GM18511 (cell line): ENCODE measurements around the gene SMC4.

Experiments used
- ATAC-seq: cut with Tn5 transposase; IDR thresholded peaks from one replicate; pipeline ENCODE4 v1.9.1; 2021; ENCODE audit warnings: mild to moderate bottlenecking, moderate library complexity; ENCODE audit not compliant: unreplicated experiment

SMC4 gene

DNA sequence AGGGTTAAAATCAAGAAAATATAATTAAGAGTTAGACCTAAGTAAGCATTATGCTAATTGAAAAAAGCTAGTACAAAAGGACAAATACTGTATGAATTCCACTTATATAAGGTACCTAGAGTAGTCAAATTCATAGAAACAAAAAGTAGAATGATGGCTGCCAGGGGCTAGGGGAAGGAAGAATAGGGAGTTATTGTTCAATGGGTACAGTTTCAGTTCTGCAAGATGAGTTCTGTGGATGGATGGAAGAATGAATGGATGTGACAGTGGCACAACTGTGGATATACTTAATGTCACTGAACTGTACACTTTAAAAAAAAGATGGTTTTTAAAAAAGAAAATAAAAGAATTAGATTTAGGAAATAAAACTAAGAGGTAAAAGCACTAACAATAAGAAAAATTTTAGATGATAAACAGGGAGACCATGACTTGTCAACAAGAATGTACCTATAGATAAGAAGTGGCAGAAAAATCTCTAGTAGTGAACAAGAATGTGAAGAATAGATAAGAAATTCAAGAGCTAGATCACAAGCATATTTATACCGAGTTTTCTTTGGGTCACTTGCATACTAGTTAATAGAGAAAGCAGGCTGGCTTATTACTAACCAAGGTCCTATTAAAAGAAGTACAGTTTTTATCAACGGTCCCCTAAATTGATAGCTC lies 6.0 kb upstream of the SMC4 start:
- no peak for ATAC-seq

DNA sequence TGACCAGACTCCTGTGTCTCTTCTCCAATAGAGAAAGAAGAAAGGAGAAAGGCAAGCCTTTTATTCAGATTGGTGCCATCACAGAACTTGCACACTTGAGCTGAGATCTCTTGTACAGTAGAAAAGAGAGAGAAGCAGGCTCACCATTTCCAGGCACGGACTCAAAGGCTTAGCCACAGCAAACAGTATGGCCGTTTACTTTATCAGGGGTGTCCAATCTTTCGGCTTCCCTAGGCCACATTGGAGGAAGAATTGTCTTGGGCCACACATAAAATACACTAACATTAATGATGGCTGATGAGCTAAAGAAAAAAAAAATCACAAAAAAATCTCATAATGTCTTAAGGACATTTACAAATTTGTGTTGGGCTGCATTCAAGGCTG lies 5.4 kb upstream of the SMC4 start:
- no peak for ATAC-seq

DNA sequence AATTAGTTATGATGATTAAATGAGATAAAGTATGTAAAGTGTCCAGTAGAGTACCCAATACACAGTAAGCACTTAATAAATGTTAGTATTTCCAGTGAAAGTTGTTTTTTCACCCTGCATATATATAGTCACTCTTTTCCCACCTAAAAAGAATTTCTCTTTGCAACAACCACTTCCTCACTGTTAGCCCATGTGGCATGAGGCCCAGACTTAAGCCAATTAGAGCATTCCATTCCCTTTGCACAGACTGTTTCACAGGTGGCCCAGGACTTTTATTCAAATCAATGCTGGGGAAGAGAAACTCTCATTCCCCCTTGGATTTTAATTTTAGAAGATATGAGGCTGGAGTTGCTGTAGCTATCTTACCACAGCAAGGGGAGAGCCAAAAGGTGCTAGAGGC lies 4.2 kb upstream of the SMC4 start:
- ATAC-seq = no peak

DNA sequence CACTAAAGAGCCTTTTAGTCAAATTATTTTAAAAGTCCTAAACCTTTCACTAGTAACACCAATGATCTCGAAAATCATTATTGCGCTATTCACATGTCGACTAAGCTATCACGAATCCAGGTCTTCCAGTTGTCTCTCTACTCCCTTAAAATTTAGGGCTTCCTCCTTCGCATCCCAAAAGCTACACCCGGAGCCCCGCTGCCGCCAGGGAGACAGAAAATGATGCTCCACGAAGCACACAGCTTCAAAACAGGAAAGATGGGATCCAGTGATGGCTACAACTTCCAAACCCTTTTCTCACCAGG lies 678 bp upstream of the SMC4 start:
- ATAC-seq = peak; percentile 12

DNA sequence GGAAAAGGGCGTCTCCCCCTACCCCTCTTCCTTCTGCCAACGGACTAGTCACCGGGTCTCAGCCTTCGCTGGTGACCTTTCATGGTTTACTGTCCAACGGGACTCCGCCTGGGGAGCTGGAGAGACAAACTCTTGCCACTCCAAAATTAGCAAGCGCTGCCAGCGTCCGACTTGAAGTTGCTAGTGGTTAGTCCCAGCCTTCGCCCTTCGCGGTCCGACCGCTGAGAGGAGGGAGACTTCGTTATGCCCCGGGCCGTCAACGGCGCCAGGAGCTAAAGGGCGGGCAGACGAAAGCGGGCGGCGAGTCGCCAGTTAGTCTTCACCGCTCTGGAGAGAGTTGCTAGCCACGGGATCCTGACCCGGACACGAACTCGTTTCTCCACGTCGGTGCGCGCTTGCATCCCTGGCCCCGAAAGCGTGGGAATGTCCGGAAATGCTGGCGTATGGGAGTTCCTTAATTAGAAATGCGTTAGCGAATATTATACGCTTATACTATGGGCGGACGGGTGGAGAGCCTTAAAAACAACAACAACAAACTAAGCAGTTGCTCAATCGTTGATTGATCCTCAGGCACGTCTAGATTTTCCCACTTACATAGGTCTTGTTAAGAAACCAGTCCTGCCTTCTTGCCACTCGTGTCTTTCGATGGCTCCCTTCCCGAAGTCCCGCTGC lies 716 bp downstream of the SMC4 start:
- peak; percentile 17 for ATAC-seq

DNA sequence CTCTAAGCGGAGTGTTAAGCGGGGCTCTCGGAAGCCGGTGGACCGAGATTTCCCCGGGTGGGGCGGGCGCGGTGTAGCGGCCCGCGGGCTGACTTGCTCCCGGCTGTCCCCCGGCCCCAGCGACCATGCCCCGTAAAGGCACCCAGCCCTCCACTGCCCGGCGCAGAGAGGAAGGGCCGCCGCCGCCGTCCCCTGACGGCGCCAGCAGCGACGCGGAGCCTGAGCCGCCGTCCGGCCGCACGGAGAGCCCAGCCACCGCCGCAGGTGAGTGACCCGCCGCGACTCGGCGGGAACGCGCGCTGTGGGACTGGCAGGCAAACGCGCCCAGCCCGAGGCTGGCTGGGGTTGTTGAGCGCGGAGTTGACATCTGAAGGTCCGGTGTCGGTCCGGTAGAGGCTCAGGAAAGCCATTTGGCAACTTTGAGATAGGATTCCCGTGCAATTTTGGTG lies 1.3 kb downstream of the SMC4 start:
- peak; percentile 14 for ATAC-seq

DNA sequence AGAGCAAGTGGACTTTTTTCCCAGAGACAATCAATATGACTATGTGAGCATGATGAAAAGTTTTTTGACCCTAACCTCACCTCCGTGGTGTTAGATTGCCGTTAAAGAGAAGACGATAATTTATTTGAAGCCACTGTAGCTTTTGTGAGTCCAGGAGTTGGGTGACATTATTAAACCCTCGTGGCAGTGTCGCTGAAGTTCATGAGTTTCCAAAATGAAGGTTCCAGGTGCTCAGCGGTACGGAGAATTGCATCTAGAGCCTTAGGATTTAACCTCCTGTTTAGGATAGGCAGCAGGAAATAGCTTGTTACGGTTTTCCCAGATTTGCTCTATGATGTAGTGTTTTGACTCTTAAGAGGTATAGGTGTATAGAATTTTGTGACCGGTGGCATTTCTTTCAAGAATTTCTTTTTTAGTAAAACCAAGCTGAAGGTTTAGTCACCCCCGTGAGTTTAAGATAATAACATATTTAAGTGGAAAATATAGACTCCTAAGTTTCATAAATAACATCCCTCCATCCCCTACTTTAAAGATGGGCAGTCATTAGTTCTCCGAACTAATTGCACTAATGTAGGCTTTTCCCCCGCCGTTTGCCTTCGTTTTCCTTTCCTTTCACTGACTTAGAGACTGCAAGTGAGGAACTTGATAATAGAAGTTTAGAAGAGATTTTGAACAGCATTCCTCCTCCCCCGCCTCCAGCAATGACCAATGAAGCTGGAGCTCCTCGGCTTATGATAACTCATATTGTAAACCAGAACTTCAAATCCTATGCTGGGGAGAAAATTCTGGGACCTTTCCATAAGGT lies 2.0 kb downstream of the SMC4 start:
- no peak for ATAC-seq

DNA sequence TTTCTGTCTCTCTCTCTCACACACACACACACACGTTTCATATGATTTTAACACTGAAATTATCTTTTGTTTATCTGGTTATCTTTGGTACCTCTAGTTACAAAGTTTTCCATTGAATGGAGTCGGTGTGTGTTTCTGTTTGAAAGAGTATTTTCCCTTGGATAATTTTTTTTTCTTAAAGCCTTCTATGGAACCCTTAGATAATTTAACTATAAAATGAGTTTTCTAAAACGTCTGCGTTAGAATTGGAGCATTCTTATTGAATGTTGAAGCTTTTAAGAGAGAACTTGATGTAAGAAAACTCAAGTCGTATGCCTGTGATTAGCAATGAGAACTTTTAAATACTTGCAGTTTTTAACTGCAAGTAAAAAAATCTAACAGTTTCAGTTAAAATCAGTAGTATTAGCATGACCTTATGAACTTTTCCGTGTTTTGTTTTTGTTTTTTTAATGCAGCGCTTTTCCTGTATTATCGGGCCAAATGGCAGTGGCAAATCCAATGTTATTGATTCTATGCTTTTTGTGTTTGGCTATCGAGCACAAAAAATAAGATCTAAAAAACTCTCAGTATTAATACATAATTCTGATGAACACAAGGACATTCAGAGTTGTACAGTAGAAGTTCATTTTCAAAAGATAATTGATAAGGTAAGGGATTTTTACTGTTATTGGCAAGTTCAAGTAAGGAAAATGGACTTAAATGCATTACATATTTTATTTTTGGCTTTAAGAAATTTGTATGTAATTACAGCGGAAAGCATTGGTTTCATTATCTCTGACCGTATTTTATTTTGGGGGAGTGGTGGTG lies 3.0 kb downstream of the SMC4 start:
- ATAC-seq = no peak

DNA sequence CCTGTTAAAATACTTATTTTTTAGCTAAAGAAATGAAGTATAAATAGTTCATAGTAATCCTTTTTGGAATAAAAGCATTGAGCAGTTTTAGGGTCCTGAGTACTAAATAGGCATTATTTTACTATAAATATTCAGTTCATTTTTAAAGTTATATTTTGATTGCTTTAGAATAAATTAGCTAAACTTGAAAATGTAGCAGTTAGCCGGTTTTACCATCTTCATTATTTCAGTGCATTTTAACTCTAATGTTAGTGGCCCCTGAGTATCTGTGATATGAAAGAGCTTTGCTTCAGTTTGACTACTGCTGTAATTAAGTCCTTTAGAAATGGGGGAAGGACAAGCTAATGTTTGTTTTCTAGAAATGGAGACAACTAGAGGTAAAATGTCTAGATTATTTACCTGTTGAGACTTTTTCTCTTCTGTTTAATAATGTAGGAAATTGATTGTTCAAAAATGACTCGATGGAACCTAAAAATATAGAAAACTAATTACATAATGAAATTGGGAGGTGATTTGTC lies 3.6 kb downstream of the SMC4 start:
- no peak for ATAC-seq

DNA sequence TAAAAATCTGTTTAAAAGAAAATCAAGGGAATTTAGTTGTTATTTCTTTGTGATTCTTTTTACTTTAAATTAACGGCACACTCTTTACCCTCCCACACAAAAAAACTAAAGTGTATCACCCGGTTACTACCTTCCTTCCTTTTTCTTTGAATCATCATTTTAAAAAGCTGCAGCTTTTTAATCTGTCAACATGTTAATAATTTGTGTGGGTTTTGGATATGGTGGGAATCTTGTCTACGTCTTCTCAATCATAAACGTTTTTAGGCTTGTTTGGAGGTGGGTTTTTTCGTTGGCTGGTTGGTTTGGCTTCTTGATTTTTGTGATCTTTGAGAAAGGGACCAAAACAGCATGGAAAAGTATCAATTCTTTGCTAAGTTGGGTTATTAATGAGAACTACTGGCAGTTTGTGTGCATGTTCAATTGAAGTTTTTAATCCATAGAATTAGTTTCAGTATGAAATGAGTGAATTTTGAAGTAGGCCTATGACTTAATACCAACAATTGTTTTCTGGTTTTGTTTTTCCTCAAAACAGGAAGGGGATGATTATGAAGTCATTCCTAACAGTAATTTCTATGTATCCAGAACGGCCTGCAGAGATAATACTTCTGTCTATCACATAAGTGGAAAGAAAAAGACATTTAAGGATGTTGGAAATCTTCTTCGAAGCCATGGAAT lies 4.5 kb downstream of the SMC4 start:
- no peak for ATAC-seq

DNA sequence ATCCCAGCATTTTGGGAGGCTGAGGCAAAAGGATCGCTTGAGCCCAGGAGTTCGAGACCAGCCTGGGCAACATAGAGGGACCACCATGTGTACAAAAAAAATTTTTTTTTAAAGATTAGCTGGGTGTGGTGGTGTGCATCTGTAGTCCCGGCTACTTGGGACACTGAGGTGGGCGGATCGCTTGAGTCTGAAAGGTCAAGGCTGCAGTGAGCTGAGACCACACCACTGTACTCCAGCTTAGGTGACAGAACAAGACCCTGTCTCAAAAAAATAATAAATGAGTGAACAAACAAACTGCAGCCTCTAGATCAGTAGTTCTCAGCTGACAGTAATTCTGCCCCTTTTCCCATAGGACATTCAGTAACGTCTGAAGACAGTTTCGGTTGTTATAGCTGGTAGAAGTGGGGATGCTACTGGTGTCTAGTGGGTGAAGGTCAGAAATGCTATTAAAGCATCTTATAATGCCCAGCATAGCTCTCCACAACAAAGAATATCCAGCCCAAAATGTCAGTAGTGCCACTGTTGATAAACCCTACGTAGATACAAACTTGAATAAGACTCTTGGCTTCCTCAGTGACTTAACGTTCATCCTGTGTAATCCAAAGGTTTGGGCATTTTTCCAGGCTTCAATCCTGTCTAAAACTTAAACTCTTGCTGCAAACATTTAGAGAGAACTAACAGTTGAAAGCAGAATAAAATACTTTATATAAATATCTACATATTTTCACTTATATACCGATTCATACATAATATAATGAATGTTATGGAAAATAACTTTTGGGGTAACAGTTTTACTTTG lies 10.6 kb downstream of the SMC4 start:
- ATAC-seq = no peak

DNA sequence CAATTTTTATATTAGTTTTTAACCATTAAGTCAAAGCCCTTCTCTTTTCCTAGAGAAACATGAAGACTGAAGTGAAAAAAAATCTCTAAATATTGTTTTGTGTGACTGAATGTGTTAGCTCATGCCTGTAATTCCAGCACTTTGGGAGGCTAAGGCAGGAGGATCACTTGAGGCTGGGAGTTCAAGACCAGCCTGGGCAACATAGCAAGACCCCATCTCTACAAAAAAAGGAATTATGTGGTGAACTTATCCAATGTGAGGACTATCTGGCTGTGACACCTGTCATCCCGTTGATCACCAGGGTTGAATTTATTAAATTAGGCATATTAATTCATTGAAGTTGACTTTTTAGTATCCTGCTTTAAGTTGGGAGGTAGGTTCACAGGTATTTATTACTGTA lies 13.0 kb downstream of the SMC4 start:
- ATAC-seq = no peak

DNA sequence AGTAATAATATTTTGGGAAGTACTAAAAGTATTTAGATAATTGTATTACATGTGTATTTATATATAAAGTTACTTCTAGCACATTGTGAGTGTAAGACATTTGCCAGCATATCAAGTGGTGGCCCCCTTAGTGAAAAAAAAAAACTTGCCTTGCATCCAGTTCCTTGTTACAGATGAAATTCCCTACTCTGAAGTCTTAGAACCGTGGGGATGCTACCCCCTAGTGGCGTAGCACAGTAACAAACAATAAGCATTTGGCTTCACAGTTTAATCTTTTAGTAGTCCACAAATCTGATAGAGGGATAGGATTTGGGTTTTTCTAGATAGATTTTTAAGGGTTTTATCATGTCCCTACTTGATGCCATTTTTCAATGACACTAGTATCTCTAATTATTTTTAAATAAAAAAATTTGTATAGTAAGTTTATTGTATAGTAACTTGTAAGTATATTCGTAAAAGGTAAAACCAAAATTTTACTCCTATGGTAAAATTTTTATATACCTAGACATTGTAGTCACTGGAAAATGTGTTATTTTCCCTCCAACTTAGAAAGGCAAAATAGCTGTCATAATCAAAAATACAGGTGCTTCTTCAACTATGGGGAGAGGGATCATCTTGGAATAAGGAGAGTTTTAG lies 14.3 kb downstream of the SMC4 start:
- ATAC-seq = peak; percentile 78

DNA sequence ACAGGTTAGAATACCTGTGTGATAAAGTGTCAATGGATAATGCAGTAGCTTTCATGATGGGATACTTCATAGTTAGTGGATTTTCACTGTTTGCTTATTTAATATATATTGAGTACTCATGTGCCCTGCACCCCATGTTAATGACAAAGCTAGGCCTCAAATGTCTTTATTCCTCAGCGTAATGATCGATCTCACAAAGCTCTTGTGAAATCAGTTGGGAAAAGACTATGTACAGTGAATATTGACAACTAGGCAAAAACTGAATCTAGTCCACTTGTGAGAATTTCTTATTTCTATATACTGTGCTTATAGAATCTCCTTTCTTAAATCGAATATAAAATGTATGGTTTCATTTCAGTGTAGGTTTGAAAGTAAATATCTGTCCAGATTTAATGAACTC lies 17.9 kb downstream of the SMC4 start:
- no peak for ATAC-seq

DNA sequence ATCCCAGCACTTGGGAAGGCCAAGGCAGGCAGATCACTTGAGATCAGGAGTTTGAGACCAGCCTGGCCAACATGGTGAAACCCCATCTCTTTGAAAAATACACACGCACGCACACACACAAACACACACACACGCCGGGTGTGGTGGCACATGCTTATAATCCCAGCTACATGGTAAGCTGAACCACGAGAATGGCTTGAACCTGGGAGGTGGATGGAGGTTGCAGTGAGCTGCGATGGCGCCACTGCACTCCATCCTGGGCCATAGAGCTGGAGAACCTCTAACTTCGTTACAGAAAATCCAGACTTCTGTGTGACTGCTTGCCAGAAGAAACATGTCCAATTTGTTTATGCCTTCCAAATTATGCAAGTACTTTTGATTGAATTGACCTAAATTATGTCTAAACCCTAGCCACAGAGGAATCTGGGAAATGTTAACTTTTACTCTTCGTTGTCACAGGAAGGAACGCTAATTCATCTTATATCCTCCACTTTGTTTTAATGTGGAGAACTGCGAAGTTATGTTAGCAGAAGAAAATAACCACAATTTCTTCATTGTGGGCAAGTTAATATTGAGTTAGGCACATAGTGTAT lies 28.5 kb downstream of the SMC4 start:
- ATAC-seq = no peak

DNA sequence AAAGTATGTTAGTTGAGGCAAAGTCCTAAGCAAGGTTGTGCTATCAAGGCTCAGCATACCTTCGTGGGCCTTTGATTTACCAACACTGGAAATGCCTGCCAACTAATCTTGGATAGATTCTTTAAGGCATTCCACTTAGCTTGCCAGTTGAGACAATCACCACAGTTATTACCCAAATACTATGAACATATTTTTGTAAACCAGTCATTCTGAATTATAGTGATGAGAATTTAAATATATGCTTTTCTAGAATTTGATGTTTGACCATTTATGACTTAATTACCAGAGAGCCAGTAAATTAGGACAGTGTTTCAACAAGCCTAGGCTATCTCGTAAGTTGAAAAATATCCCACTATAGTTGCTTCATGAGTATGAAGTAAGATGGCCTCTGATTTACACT lies 34.6 kb downstream of the SMC4 start:
- ATAC-seq = no peak

DNA sequence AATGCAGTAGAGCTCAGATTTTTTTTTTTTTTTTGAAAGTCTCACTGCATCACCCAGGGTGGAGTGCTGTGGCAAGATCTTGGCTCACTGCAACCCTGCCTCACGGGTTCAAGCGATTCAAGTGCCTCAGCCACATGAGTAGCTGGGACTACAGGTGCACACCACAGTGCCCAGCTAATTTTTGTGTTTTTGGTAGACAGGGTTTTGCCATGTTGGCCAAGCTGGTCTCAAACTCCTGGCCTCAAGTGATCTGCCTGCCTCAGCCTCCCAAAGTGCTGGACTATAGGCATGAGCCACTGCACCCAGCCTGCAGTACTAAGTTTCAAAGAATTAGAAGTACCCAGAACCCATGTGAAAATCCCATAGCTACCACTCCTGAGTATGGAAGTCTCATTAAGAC lies 35.6 kb downstream of the SMC4 start:
- no peak for ATAC-seq

DNA sequence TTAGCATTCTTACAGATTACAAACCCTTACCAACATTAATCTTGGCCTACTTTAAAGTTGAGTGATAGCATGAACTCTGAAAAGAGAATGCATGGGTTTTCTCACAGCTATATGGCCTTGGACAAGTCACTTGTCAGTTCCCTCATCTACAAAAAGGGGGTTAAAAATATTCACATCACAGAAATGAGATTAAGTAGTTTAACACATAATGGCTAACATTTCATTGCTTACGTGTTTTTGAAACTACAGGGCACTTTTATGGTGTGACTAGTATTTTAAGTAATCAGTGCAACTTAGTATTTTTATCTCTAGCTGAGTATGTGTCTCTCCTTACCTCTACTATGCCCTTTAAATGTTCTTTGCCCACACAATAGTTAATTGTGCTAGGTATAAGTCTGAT lies 36.3 kb downstream of the SMC4 start:
- ATAC-seq = no peak

DNA sequence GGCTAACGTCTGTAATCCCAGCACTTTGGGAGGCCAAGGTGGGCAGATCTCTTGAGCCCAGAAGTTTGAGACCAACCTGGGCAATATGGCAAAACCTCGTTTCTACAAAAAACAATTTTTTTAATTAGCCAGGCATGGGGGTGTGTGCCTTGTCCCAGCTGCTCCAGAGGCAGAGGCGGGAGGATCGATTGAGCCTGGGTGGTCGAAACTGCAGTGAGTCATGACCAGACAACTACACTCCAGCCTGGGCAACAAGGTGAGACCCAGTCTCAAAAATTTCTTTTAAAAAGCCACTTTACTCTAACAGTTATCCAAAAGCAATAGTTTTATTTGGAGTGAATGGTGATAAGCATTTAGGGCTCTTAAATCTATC lies 37.6 kb downstream of the SMC4 start:
- ATAC-seq = no peak
